Activated CD4-positive, alpha-beta T cell treated with anti-CD3 and anti-CD28 coated beads for 36 hours (primary cell): Measurements from ENCODE around the gene COX11. TPM values are rescaled to one million over a fixed set of nuclear protein-coding genes. Genes with fewer than 3 reads are reported as not detected.

Experiments used
- ATAC-seq: fragments of 200-7000 bp; cut with Tn5 transposase; one replicate; pipeline ENCODE4 v1.10.0; 2021; ENCODE audit warnings: mild to moderate bottlenecking, moderate library complexity
- CTCF ChIA-PET: fragments of 350-600 bp; sonication (Branson Sonifier 250); formaldehyde crosslinking; loops from one replicate; lab custom pipeline; 2021; ENCODE audit warnings: antibody characterized with exemption; lab: Charles Lee
- POLR2A ChIA-PET: fragments of 350-600 bp; sonication (Branson Sonifier 250); formaldehyde crosslinking; loops from one replicate; lab custom pipeline; 2021; ENCODE audit warnings: antibody characterized with exemption, inconsistent platforms; lab: Charles Lee
- DNase-seq: peaks from one replicate; pipeline ENCODE4 v3.0.0-alpha.2; 2020
- H3K27ac Mint-ChIP-seq: one replicate; pipeline ENCODE4 v1.8.0; 2021; ENCODE audit warnings: mixed read lengths
- H3K27me3 Mint-ChIP-seq: one replicate; pipeline ENCODE4 v1.8.0; 2021; ENCODE audit warnings: mixed read lengths
- H3K36me3 Mint-ChIP-seq: one replicate; pipeline ENCODE4 v1.8.0; 2021; ENCODE audit warnings: low read depth, mixed read lengths
- H3K4me1 Mint-ChIP-seq: one replicate; pipeline ENCODE4 v1.8.0; 2021; ENCODE audit warnings: mixed read lengths
- H3K4me3 Mint-ChIP-seq: one replicate; pipeline ENCODE4 v1.8.0; 2021; ENCODE audit warnings: mild to moderate bottlenecking, moderate library complexity, mixed read lengths
- H3K9me3 Mint-ChIP-seq: one replicate; pipeline ENCODE4 v1.8.0; 2021; ENCODE audit warnings: low read depth, mixed read lengths
- intact Hi-C, 2 experiments: fragments of 100-400 bp; cut with DNase I in 1 of 2; cut with micrococcal nuclease in 1 of 2; formaldehyde crosslinking; loops; one replicate each; pipeline versions ENCODE4 v1.14.2 to v1.15.1; 2022 to 2024; cut with DNase I, micrococcal nuclease
- total RNA-seq, 2 experiments: library from RNA; stranded (reverse); gene quantifications; one replicate each; pipeline ENCODE4 v1.2.3, GENCODE V29; 2021

Gene COX11
- total RNA-seq, 2 experiments from 2014 or later = 42.6 to 45.4 TPM

- no peak overlapping the region for H3K27ac Mint-ChIP-seq
Observed at GRCh38 chr17:54933921-54934320, 34.5 kb downstream of the COX11 start.

GRCh38 chr17:54932711-54933110, 35.7 kb downstream of the COX11 start:
- DNase-seq = no peak
- Mint-ChIP-seq H3K4me3 (no peak overlapping the region), H3K36me3 (no peaks in the 10 kb centered on the region), H3K27me3 (peaks cover 2% of the 10 kb centered on the region), H3K27ac (no peak overlapping the region), H3K4me1 (no peaks in the 10 kb centered on the region), H3K9me3 (no peaks in the 10 kb centered on the region)
- CTCF ChIA-PET = no interaction called here
- intact Hi-C loops = no loop called here
- no peak for ATAC-seq
- POLR2A ChIA-PET = no interaction called here

More at GRCh38 chr17:54933921-54934320, 34.5 kb downstream of the COX11 start:
- Mint-ChIP-seq H3K4me1 (no peaks in the 10 kb centered on the region), H3K36me3 (no peaks in the 10 kb centered on the region), H3K4me3 (no peak overlapping the region), H3K27me3 (no peaks in the 10 kb centered on the region), H3K9me3 (no peaks in the 10 kb centered on the region)
- CTCF ChIA-PET = no interaction called here
- intact Hi-C loops = no loop called here
- DNase-seq = no peak
- POLR2A ChIA-PET = no interaction called here
- ATAC-seq = no peak

- POLR2A ChIA-PET = no interaction called here
- DNase-seq (no peak), ATAC-seq (no peak)
- peaks cover 7% of the 10 kb centered on the region for H3K27me3 Mint-ChIP-seq
- no peak overlapping the region for H3K27ac Mint-ChIP-seq
- intact Hi-C loops = no loop called here
- no peaks in the 10 kb centered on the region for H3K4me1 Mint-ChIP-seq
- no peaks in the 10 kb centered on the region for H3K36me3 Mint-ChIP-seq
- CTCF ChIA-PET = no interaction called here
- no peak overlapping the region for H3K4me3 Mint-ChIP-seq
- no peaks in the 10 kb centered on the region for H3K9me3 Mint-ChIP-seq
Observed at GRCh38 chr17:54927525-54927924, 40.9 kb downstream of the COX11 start.

GRCh38 chr17:54924405-54924804, 44.0 kb downstream of the COX11 start:
- intact Hi-C loops = no loop called here
- H3K4me1 Mint-ChIP-seq = no peaks in the 10 kb centered on the region
- H3K9me3 Mint-ChIP-seq = no peaks in the 10 kb centered on the region
- DNase-seq (no peak), ATAC-seq (no peak)
- no peak overlapping the region for H3K27ac Mint-ChIP-seq
- ChIA-PET POLR2A (no interaction called here), CTCF (no interaction called here)
- H3K36me3 Mint-ChIP-seq = no peaks in the 10 kb centered on the region
- H3K4me3 Mint-ChIP-seq = no peak overlapping the region
- H3K27me3 Mint-ChIP-seq = peaks cover 7% of the 10 kb centered on the region

- ChIA-PET CTCF (no interaction called here), POLR2A (no interaction called here)
- ATAC-seq (peak; percentile 26), DNase-seq (no peak)
- no peak overlapping the region for H3K4me3 Mint-ChIP-seq
- intact Hi-C loops = no loop called here
- H3K27ac Mint-ChIP-seq = no peak overlapping the region
- H3K36me3 Mint-ChIP-seq = no peaks in the 10 kb centered on the region
- H3K27me3 Mint-ChIP-seq = peaks cover 4% of the 10 kb centered on the region
- no peaks in the 10 kb centered on the region for H3K4me1 Mint-ChIP-seq
- H3K9me3 Mint-ChIP-seq = peaks cover 6% of the 10 kb centered on the region
Observed at GRCh38 chr17:54920819-54921218, 47.6 kb downstream of the COX11 start.

GRCh38 chr17:54919425-54919824, 49.0 kb downstream of the COX11 start:
- DNase-seq (no peak), ATAC-seq (no peak)
- peaks cover 1% of the 10 kb centered on the region for H3K27me3 Mint-ChIP-seq
- no peaks in the 10 kb centered on the region for H3K36me3 Mint-ChIP-seq
- no peaks in the 10 kb centered on the region for H3K4me1 Mint-ChIP-seq
- no peak overlapping the region for H3K27ac Mint-ChIP-seq
- peaks cover 6% of the 10 kb centered on the region for H3K9me3 Mint-ChIP-seq
- no peak overlapping the region for H3K4me3 Mint-ChIP-seq
- ChIA-PET CTCF (no interaction called here), POLR2A (no interaction called here)
- intact Hi-C loops = no loop called here

GRCh38 chr17:54916721-54917120, 51.7 kb downstream of the COX11 start:
- no peaks in the 10 kb centered on the region for H3K4me1 Mint-ChIP-seq
- DNase-seq (no peak), ATAC-seq (no peak)
- H3K9me3 Mint-ChIP-seq = peaks cover 6% of the 10 kb centered on the region
- ChIA-PET CTCF (no interaction called here), POLR2A (no interaction called here)
- intact Hi-C loops = no loop called here
- H3K27me3 Mint-ChIP-seq = no peaks in the 10 kb centered on the region
- no peaks in the 10 kb centered on the region for H3K36me3 Mint-ChIP-seq
- H3K27ac Mint-ChIP-seq = no peak overlapping the region
- H3K4me3 Mint-ChIP-seq = no peak overlapping the region

Other genes with a start within 250 kb of the COX11 start
- 1 to 10 TPM; 2.0 to 2.6 TPM for gene TOM1L1, start 67.8 kb downstream of the COX11 start, total RNA-seq
- 1 to 10 TPM; 5.4 to 7.2 TPM for gene STXBP4, start 111 bp upstream of the COX11 start, total RNA-seq